ENCODE data around the gene EPS8. TPM values are rescaled to one million over a fixed set of nuclear protein-coding genes. Genes with fewer than 3 reads are reported as not detected.

Gene EPS8
- total RNA-seq, 1 donor = 100 TPM

DNA sequence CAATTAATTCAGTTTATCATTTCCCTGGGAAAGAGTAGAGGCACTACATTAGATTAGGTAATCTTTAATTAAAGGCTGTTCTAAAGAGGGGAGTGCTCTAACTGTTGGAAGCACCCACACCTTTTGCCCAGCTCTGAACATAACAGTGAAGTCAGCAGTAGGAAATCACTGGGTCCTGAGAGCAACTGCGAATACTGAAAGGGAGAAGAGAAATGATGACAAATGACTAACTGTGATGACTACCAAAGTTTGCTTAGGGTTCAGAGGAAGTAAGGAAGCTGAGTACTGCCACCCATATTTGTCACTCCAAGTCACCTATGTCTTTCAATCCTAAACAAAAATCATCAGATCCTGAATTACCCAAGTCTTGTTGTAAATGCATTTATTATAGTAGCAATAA is 140.6 kb downstream of the EPS8 start:
- TF ChIP-seq, protein P1, sequence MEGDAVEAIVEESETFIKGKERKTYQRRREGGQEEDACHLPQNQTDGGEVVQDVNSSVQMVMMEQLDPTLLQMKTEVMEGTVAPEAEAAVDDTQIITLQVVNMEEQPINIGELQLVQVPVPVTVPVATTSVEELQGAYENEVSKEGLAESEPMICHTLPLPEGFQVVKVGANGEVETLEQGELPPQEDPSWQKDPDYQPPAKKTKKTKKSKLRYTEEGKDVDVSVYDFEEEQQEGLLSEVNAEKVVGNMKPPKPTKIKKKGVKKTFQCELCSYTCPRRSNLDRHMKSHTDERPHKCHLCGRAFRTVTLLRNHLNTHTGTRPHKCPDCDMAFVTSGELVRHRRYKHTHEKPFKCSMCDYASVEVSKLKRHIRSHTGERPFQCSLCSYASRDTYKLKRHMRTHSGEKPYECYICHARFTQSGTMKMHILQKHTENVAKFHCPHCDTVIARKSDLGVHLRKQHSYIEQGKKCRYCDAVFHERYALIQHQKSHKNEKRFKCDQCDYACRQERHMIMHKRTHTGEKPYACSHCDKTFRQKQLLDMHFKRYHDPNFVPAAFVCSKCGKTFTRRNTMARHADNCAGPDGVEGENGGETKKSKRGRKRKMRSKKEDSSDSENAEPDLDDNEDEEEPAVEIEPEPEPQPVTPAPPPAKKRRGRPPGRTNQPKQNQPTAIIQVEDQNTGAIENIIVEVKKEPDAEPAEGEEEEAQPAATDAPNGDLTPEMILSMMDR (IDR thresholded peaks at IDR 0.05; ENCODE audit: insufficient read depth, low read depth, low read length) = no peak
- H3K4me3 ChIP-seq (ENCODE audit: low read depth, low read length) = no peak overlapping the region
- DNase-seq (ENCODE audit: low read depth) = no peak

DNA sequence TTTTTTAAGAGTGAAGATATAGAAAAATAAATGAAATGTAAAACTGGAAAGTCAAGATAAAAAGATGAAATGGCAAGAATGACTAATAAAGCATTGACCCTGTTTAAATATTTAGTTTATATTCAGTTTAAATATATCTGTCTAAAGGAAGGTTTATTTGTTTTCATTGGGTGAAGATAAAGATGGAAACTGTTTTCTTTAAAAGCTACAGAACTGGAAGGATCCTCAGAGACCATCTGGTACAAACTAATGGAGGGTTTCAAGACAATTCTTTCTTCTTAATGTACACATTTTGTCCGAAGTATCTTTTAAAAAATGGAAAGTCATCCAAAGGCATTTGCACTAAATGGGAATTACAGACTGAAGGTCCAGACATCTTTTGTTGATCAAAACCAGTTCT is 142.6 kb downstream of the EPS8 start:
- no peak for DNase-seq (ENCODE audit: low read depth)
- TF ChIP-seq, protein P1 (IDR thresholded peaks at IDR 0.05; ENCODE audit: insufficient read depth, low read depth, low read length) = no peak
- H3K4me3 ChIP-seq (ENCODE audit: low read depth, low read length) = no peak overlapping the region

DNA sequence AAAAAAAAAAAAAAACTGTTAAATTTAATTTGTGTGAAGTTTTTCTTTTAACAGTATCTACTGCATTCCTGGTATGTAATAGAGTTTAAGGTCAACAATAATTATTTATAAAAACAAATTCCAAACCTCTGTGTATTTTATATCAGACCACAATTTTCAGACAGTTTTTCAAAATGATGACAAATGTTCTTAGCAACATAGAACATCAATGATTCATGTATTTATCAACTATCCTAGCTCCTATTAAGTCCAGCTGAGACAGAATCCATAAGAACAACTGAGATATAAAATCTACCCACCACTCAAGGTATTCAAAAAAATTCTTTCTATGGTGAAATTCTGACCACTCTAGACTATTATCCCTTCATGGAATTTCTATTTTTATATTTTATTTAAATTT is 144.5 kb downstream of the EPS8 start:
- TF ChIP-seq, protein P1 (IDR thresholded peaks at IDR 0.05; ENCODE audit: insufficient read depth, low read depth, low read length) = no peak
- no peak overlapping the region for H3K4me3 ChIP-seq (ENCODE audit: low read depth, low read length)
- DNase-seq (ENCODE audit: low read depth) = peak; percentile 64

DNA sequence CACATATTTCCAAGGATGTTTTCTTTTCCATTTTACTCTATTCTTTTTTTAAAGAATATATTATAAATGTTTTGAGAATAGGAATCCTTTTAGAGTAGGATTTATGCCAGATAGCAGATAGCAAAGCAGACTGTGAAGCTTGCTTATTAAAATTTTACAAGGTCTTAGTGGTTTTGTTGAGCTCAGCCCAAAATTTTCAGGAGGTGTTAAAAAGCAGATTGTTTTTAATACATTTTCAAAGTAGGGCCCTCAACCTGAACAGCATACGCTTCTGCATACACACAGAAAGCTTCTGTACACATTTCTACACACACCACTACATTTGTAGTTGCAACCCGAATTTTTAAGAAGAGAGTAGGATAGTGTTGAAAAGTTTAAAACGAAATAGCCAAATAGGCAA is 151.0 kb downstream of the EPS8 start:
- TF ChIP-seq, protein P1 (IDR thresholded peaks at IDR 0.05; ENCODE audit: insufficient read depth, low read depth, low read length) = no peak
- no peak overlapping the region for H3K4me3 ChIP-seq (ENCODE audit: low read depth, low read length)
- peak; percentile 89 for DNase-seq (ENCODE audit: low read depth)

DNA sequence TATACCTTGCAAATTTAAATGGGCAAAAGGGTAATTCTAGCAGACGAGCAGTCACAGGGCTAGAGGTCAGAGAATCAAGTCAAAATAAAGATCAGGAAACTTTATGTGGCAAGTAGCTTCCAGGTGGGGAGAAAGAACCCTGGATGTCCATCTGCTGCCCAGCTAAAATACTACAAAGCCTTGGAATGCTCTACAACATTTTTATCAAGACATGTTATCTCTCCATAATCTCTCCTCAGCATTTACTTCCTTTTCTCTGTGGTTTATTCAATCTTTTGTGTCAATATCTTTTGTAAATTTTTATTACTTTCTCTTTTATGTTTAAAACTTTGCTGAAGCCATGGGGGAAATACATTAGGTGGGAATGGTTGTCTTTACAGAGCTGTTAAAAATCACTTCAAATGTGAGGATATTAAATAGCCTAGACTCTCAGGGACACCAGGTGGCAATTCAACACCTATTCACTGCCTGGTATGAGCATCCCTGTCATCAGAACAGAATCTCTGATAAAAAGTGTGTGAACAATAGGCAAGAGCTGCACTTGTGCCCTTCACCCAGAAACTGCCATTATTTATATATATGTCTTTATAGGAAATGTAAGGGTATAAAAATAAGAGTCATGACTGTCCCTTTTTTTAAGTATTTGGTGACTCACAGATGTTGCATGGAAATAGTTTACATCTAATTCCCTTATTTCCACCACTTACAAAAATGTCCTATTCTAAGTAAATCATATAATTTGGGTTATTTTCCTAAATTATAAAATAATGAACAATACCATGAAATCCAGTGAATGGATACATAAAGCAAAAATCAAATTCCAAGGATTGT is 152.9 kb downstream of the EPS8 start:
- DNase-seq (ENCODE audit: low read depth) = no peak
- TF ChIP-seq, protein P1 (IDR thresholded peaks at IDR 0.05; ENCODE audit: insufficient read depth, low read depth, low read length) = no peak

DNA sequence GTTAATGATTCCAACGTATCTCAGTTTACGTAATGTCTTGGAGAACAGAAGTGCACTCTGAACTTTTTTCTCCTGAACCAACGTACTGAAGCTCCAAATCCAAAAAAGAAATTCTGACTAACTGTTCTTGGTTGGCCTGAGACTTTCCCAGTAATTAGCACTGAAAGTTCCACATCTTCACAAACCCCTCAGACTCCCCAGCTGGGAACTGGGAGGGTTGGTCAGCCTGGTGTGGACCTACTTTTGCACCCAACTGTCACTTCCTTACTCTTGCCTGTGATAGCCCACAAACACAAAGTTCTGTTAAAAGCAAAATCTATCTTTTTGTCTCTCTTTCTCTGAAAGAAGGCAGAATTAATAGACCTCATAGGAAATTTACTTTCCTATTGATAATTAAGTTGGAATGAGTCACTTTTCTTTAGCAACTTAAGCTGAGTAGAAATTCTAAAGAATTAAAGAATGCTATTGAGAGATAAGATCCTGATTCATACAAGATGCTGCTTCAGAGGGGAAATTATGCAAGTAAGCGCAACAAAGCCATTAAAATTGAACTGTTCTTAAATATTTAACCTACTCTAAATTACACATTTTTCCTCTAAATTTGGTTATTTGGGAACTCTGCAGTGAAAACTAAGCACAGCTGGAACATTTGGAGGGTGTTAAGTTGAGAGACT is 155.0 kb downstream of the EPS8 start:
- no peak overlapping the region for H3K4me3 ChIP-seq (ENCODE audit: low read depth, low read length)
- TF ChIP-seq, protein P1 (IDR thresholded peaks at IDR 0.05; ENCODE audit: insufficient read depth, low read depth, low read length) = no peak
- DNase-seq (ENCODE audit: low read depth) = peak; percentile 81

More for the DNA sequence above, 152.9 kb downstream of the EPS8 start:
- H3K4me3 ChIP-seq (ENCODE audit: low read depth, low read length) = no peak overlapping the region
